ENCODE data around the gene CPT2. TPM values are rescaled to one million over a fixed set of nuclear protein-coding genes. Genes with fewer than 3 reads are reported as not detected.
"Not testable (repeated sequence)": the region's sequence is repeated elsewhere in the genome, so short reads cannot be mapped to it uniquely, and the experiment has no call there.

The CPT2 gene
- total RNA-seq, 4 donors from 2014 or later = 23.4 to 33.9 (median 27.5) TPM

DNA sequence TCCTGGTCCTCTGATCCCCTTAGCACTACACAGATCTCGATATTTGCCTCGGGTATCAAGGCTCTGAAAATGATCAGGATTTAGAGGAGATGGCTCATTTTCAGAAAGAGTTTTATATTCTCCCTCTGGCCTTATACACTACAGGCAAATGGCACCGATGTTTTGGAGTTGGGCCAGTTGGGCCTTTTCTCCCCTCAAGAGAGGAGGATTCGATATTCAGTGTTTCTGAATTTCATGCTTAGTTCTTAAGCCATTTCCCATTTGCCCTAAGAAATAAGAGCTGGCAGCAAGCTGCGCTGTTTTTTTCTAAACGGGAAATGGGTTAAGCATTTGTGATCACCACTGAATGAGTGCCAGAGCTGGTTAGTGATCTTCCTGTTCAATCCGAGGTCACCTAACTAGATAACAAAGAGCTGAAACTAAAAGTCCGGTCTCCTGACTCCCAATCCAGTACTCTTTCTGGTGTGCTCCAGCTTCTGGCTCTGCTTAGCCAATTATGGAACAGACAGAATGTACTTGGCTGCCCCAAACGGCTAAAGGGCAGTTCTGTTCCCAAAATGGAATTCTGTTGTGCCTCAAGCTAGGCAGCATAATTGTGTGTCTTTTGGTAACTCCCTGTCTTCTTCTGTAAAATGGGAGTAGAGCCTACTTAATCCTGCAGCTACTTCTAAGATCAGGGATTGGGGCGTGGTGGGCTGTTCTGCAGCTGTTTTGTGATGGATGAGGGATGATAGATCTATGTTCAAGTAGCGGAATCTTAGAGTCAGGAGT, 1.2 kb upstream of the CPT2 start:
- Histone ChIP-seq H3K36me3 (no peaks in the 10 kb centered on the region), H3K4me3 (replicated peaks in 1 of 3) (no peak overlapping the region), H3K27ac (peak overlapping the region in 2 of 3 donors; percentile 17 to 97), H3K4me1 (peaks cover 22% of the 10 kb centered on the region in 2 donors), H3K27me3 (no peaks in the 10 kb centered on the region), H3K9me3 (no peaks in the 10 kb centered on the region)
- TF ChIP-seq CTCF (IDR thresholded peaks at IDR 0.05) = no peak
- DNase-seq = no peak
- intact Hi-C loops (cut with DNase I) = no loop called here
- 89 to 90% methylated on average over 11 of the region's 11 CpGs for WGBS, 2 donors

GRCh38 chr1:53196017-53196484, 573 bp upstream of the CPT2 start:
- TF ChIP-seq POLR2A (IDR thresholded peaks at IDR 0.05) = no peak
- no peak for TF ChIP-seq CTCF (IDR thresholded peaks at IDR 0.05)
- H3K36me3 ChIP-seq = peaks cover 0 to 5% of the 10 kb centered on the region in 2 donors
- peaks cover 22% of the 10 kb centered on the region in 2 donors for H3K4me1 ChIP-seq
- intact Hi-C loops (cut with DNase I) = no loop called here
- DNase-seq = no peak
- peak overlapping the region in 2 of 3 donors; percentile 93 to 97 for H3K27ac ChIP-seq
- WGBS, 2 donors = 30 to 36% methylated on average over 9 of the region's 9 CpGs
- peak overlapping the region in 1 of 3 donors; percentile 97 for H3K4me3 ChIP-seq (replicated peaks in 1 of 3)
- no peaks in the 10 kb centered on the region for H3K9me3 ChIP-seq
- no peaks in the 10 kb centered on the region for H3K27me3 ChIP-seq

DNA sequence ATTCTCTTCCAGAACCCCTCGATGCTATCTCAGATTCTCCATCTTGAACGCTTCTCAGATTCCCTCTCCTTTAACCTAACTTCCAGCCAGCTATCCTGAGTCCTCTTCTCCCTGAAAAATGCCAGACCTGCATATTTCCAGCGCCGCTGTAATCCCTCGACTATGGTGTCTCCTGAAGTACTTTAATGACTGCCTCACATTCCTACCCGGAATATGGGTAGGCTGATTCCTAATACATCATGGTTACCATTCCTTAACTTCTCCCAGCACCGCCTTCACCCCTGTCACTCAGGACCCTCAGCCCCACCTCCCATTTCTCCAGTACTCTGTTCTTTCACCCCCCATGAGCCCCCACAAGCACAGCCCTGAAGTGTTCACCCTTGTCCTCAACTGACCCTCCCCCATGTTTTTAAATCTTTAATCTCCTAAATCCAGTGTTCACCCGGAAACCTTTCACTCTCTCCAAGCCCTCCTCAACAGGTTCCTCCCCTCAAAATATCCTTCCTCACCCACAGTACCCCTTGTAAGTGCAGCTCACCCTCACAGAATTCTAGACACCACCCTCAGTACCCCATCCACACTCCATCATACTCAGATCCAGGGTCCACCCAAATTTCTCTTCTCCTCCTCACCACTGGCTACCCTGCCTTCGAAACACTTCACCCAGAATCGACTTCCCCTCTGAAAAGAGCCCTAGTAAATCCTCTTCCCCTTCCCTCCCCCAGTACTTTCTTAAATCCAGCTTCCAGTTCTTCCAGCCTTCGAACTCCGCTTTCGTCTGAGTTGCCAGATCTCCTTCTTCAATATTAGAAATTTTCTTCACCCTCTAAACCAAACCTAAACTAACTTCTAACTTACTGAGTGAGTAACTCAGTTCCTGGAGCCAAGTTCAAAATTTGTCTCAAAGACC, 922 bp downstream of the CPT2 start:
- Histone ChIP-seq H3K4me1 (peaks cover 22% of the 10 kb centered on the region in 2 donors), H3K27ac (peak overlapping the region; percentile 82 to 97 (median 93)), H3K9me3 (no peaks in the 10 kb centered on the region), H3K27me3 (no peaks in the 10 kb centered on the region), H3K4me3 (replicated peaks in 1 of 3) (peak overlapping the region; percentile 36 to 97 (median 83)), H3K36me3 (peaks cover 3 to 12% of the 10 kb centered on the region in 2 donors)
- TF ChIP-seq POLR2A (IDR thresholded peaks at IDR 0.05) = no peak
- no peak for TF ChIP-seq CTCF (IDR thresholded peaks at IDR 0.05)
- WGBS, 2 donors = 32 to 34% methylated on average over 13 of the region's 13 CpGs
- DNase-seq = no peak
- intact Hi-C loops (cut with DNase I) = no loop called here

DNA sequence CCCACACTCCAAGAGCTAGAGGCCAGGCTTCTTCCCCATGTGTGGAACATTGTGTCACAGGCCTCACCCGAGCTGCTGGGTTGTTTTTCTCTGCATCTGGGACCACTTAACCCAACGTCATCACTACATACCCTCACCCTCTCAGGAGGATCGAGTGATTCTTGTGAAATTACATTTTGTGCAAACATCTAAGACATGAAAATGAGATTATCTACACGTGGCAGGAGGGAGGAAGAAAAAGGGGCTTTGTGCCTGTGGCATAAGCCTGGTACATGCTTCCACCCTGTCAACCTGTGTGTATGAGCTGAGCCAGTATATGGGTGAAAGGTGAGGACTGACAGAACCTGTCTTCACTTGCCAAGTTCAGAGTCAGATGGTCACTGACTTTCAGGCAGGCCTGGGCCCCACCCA, 1.6 kb downstream of the CPT2 start:
- DNase-seq = peak in 1 of 2 donors; percentile 18
- 44 to 60% methylated on average over 4 of the region's 4 CpGs for WGBS, 2 donors
- no peaks in the 10 kb centered on the region for H3K9me3 ChIP-seq

DNA sequence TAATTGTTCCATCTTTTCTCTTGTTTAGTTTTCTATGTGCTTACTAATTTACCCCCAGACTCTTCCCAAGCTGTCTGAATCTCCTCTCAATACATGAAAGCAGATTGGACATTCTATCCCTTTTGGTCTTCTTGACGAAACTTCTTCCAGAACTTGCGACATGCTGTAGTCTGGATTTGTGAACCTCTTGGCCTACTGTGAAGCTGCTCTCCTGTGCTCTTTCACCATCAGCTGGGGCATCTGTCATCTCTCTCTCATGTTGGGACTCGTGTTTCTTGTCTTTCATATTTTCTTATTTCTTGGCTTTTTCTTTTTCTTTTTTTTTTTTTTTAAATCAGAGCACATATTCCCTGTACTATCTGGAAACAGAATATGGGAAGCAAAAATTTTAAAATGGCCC, 6.8 kb downstream of the CPT2 start:
- H3K4me3 ChIP-seq (replicated peaks in 1 of 3) = no peak overlapping the region
- peaks cover 34 to 44% of the 10 kb centered on the region in 2 donors for H3K36me3 ChIP-seq
- 95 to 96% methylated on average over 3 of the region's 3 CpGs for WGBS, 2 donors
- no peak overlapping the region for H3K27ac ChIP-seq
- no peak for DNase-seq
- no peaks in the 10 kb centered on the region for H3K27me3 ChIP-seq
- TF ChIP-seq POLR2A (IDR thresholded peaks at IDR 0.05) = no peak
- TF ChIP-seq CTCF (IDR thresholded peaks at IDR 0.05) = no peak
- intact Hi-C loops (cut with DNase I) = no loop called here
- peaks cover 6 to 8% of the 10 kb centered on the region in 2 donors for H3K4me1 ChIP-seq
- H3K9me3 ChIP-seq = no peaks in the 10 kb centered on the region

More for the DNA sequence above, 1.6 kb downstream of the CPT2 start:
- peaks cover 10 to 19% of the 10 kb centered on the region in 2 donors for H3K36me3 ChIP-seq
- H3K4me3 ChIP-seq (replicated peaks in 1 of 3) = no peak overlapping the region
- TF ChIP-seq POLR2A (IDR thresholded peaks at IDR 0.05) = no peak
- intact Hi-C loops (cut with DNase I) = no loop called here
- peak overlapping the region in 2 of 3 donors; percentile 93 to 97 for H3K27ac ChIP-seq
- H3K4me1 ChIP-seq = peaks cover 22% of the 10 kb centered on the region in 2 donors
- H3K27me3 ChIP-seq = no peaks in the 10 kb centered on the region

GRCh38 chr1:53205496-53205895, 8.9 kb downstream of the CPT2 start:
- H3K4me1 ChIP-seq; DNase-seq; H3K4me3 ChIP-seq (replicated peaks in 1 of 3); H3K27me3 ChIP-seq; H3K27ac ChIP-seq; H3K9me3 ChIP-seq; intact Hi-C loops (cut with DNase I): not testable (repeated sequence)
- H3K36me3 ChIP-seq = peaks cover 47 to 61% of the 10 kb centered on the region in 2 donors
- 90 to 100% methylated on average over 1 of the region's 1 CpG for WGBS, 2 donors

DNA sequence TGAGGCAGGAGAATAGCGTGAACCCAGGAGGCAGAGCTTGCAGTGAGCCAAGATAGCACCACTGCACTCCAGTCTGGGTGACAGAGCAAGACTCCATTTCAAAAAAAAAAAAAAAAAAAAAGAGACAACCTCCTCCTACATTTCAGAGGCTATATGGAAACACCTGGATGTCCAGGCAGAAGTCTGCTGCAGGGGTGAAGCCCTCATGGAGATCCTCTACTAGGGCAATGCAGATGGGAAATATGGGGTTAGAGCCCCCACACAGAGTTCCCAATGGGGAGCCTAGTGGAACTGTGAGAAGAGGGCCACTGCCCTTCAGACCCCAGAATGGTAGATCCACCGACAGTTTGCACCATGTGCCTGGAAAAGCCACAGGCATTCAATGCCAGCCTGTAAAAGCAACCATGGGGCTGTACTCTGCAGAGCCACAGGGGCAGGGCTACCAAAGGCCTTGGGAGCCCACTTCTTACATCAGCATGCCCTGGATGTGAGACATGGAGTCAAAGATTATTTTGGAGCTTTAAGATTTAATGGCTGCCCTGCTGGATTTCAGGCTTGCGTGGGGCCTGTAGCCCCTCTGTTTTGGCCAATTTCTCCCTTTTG, 9.6 kb downstream of the CPT2 start:
- H3K27ac ChIP-seq; DNase-seq; H3K9me3 ChIP-seq; H3K4me1 ChIP-seq; intact Hi-C loops (cut with DNase I); H3K27me3 ChIP-seq; H3K4me3 ChIP-seq (replicated peaks in 1 of 3): not testable (repeated sequence)
- 98 to 100% methylated on average over 3 of the region's 3 CpGs for WGBS, 2 donors
- peaks cover 54 to 63% of the 10 kb centered on the region in 2 donors for H3K36me3 ChIP-seq
